NCI-H2196 treated with DMSO at 0.1 percent for 48 hours (cell line): ENCODE results near the gene ZNF23.

Source experiments
- DNase-seq: peaks from one replicate; lab custom pipeline; 2025; ENCODE audit not compliant: unreplicated experiment; lab: John Stamatoyannopoulos, UW

ZNF23 gene

GRCh38 chr16:71472051-71472450, 10.0 kb upstream of the ZNF23 start:
- no peak for DNase-seq

DNA sequence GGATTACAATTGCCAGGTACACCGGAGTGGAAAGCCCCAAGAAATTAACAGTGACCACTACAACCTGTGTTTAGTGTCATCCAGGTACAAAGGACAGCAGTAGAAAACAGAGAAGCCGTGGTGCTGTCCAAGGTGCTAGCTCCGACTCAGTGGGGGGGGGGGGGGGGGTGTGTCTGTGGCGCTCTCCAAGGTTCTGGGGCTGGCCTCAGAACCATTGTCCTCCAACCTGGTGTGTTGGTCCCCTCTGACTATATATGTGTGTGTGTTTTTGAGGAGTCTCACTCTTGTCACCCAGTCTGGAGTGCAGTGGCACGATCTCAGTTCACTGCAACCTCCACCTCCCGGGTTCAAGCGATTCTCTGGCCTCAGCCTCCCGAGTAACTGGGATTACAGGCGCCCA, 5.8 kb upstream of the ZNF23 start:
- DNase-seq, result no peak

DNA sequence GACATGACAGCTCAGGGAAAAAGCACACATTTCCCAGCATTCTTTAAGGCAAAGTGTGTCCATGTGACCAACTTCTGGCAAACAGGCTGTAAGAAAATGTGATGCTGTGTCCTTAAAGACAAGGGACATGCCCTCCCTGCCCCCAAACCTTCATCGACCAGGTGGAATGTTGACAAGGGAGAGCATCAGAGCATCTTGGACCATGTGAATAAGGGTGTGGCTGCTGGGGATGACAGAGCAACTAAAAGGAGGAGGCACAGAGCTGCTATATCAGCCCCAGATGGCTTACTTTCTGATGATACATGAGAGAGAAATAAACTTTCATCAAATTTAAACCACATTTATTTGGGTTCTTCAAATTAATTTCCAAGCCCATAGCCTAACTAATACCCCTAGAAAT, 2.2 kb upstream of the ZNF23 start:
- no peak for DNase-seq

GRCh38 chr16:71460941-71461340, 1.1 kb downstream of the ZNF23 start:
- no peak for DNase-seq

DNA sequence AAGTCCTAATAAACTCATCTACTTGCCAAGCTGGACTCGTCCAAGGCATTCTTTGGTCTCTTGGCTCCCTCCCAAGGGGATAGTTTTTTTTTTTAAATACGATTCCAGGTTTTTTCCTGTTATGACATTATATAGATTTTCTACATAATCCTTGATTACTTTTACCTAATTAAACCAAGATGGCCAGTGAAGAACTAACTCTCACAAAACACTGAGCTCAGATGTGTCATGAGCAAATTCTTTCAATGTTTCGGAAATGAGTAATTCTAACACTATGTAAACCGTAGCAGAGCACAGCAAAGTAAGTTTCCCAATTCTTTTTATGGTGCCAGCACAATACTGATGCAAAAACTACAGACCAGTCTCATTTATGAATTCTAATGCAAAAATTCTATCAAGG, 1.8 kb downstream of the ZNF23 start:
- no peak for DNase-seq

GRCh38 chr16:71459510-71459909, 2.5 kb downstream of the ZNF23 start:
- no peak for DNase-seq

GRCh38 chr16:71456801-71457200, 5.2 kb downstream of the ZNF23 start:
- no peak for DNase-seq

DNA sequence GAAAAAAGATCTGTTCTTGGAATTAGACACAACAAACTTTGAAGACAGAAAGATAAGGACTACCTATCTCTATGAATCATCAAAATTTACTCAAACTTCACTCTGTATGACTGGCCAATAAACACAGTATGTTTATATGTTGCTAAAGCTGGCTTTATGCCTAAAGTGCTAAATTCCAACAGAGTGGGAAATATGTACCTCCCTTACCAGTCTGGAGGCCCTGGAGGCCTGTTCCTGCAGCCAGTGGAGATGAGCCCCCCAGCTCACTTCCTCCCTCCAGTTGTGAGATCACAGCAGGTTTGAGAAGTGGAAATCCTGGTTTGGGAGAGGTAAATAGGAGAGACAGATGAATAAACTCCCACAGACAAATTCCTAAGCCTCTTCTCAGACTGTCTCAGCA, 9.0 kb downstream of the ZNF23 start:
- DNase-seq, result no peak

- no peak for DNase-seq
Observed at GRCh38 chr16:71449020-71449419, 13.0 kb downstream of the ZNF23 start.

DNA sequence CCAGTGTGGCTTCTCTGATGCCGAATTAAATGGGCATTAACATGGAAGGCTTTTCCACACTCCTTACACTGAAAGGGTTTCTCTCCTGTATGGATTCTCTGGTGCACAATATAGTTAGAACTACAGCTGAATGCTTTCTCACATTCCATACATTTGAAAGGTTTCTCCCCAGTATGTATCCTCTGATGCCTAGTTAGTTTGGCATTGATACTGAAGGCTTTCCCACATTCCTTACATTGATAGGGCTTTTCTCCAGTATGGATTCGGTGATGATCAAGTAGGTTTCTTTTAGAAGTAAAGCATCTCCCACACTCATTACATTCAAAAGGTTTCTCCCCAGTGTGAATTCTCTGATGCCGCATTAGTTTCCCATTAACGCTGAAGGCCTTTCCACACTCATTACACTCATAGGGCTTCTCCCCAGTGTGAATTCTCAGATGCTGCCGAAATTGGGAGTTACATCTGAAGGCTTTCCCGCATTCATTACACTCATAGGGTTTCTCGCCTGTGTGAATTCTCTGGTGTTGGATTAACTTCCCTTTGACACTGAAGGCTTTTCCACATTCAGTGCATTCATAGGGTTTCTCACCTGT, 13.7 kb downstream of the ZNF23 start:
- DNase-seq, result no peak

DNA sequence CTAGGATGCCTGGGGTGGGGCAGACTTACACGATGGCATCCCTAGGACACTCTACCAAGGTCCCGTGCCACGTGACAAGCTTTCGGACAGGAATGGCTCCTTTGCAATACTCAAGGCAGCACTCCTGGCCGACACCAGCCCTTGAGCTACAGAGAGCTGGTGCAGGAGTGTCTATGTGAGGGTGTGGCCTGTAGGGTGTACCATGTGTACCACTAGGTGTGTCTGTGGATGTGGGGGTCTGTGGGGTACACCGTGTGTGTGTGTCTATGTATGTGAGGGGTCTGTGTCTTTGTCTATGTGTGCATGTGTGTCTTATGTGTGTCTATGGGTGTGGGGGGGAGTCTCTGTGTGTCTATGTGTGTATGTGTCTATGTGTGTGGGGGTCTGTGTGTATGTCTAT, 18.3 kb downstream of the ZNF23 start:
- no peak for DNase-seq

DNA sequence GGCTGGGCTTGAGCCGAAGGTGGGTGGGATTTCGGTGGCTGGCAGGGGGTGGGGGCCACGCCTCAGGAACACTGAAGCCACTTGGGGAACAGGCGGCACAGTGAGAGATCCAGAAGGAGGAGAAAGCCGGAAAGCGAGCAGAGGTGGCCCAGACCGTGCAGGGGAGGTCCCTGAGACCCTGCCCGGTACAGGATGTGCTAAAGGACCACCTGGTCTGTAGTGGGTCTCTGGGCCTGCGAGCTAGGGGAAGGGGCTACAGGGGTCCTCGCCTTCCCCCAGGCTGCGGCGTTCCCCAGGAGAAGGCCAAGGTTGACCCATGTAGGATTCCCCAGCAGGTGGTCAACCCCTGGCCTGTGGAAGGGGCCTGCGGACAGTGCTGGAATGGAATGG, 20.0 kb downstream of the ZNF23 start, which contains the start of gene TLE7:
Gene TLE7, minus strand, starts transcription at position 4 of the 390 bp plus-strand sequence. CDS start 8,730 bp downstream, outside the sequence.
- DNase-seq, result no peak

GRCh38 chr16:71441348-71442050, 20.5 kb downstream of the ZNF23 start:
- DNase-seq, result no peak

DNA sequence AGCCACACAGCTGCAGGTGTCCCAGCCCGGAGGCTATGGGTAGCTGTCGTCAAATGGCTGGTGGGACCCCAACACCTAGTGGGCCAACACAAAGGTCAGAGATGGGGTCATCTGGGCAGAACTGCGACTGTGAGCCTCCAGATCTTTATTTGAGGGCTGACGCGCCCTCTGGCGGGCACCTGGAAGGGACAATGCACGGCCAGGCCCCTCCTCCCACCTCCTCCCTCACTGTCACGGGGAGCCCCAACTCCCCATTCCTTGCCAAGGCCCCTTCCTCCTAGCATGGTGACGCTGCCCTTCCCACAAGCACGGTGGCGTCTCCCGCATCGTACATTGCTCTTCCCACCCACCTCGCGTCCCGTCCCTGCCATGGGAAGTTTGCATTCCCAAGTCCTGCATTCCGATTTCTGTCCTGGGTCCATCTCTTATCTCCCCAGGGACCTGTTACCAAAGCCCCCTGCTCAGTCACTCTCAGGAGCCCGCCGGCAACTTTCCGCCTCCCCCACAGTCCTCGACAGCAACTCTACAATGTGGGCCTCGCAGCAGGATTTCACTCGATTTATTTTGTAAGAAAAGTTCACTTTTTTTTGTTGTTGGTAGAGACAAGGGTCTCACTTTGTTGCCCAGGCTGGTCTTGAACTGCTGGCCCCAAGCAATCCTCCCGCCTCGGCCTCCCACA, 21.2 kb downstream of the ZNF23 start:
- DNase-seq, result no peak

DNA sequence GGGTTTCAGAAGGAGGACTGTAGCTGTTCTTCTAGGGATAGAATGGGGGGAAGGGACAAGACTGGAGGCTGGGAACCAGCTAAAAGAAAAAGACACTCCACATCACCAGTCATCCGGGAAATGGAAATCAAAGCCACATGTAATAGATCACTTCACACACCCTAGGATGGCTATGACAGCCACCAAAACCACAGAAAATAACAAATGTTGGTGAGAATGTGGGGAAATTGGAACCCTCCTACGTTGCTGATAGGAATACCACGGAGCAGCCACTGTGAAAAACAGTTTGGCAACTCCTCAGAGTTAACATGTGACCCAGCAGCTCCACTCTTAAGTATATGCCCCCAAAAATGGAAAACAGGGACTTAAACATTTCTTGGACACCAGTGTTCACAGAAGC, 22.5 kb downstream of the ZNF23 start:
- no peak for DNase-seq

DNA sequence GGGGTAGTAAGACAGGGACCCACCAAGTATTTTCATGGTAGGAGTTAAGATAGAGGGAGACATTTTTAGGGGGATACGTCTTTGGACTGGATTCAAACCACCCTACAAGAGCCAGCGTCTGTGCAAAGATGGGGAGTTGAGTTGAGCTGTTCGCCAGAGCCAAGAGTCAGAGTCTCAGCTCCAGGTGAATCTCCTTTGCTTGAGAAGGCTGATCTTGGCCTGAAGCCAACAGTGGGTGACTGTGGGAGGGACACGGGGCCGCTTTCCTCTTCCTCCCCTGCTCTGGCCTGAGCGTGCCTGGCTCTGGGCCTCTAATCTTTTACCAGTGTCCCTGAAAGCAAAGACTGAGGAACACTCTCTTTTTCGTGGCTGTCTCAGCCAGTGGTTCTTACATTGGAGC, 25.6 kb downstream of the ZNF23 start:
- no peak for DNase-seq

- DNase-seq, result no peak
Observed at GRCh38 chr16:71432906-71433305, 29.1 kb downstream of the ZNF23 start.

DNA sequence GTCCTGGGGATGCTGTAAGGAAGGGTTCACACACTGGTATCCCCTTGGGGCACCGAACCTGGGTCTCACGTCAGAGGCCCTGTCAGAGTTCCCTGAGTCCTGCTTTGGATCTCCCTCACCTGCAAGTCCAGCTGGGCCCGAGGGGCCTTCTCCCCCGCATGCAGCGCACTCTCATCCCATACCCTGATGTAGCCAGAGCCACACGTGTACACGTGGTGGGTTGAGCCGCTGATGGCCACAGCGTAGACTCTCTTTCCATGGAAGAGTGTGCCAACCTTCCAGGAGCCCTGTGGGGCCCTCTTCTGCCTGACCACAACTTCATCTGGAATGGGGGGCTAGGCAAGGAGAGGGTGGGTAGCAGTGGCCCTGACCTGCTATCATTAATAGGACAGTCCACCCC, 30.1 kb downstream of the ZNF23 start:
- no peak for DNase-seq

DNA sequence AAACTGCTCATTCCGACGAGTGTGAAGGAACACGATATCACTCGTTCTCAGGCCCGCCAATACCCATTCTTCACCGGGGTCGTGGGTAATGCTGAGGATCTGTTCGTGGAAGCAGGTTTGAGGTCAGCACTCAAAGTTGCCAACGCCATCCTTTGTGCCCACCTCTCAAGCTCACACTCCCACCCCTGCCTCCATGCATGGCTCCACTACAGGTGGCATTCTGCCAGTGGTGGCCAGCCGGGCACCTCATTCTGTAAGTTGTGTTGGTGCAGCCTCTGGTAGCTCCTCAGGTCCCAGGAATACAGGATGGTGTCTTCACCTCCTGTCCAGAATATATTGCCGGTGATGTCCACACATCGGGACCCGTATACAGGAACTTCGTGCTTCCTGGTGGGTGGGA, 30.9 kb downstream of the ZNF23 start:
- DNase-seq, result no peak

GRCh38 chr16:71430744-71431143, 31.3 kb downstream of the ZNF23 start:
- DNase-seq, result no peak

DNA sequence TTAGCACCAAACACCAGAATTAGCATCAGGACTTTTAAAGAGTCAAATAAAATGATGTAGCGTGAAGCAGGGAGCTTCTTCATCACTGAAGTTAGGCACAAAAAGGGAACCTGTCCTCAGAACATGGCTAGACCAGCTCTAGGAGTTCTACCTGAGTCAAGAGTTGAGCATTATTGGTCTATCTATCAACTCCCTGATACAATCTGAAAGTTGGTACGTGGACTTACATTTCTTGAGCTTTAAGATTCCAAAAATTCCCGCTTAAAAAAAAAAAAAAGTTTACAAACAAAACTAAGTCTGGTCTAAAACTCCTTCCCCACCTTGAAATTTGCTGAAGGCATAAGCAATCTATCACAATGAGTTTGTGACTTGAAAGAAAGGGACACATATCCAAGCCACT, 32.5 kb downstream of the ZNF23 start:
- no peak for DNase-seq

DNA sequence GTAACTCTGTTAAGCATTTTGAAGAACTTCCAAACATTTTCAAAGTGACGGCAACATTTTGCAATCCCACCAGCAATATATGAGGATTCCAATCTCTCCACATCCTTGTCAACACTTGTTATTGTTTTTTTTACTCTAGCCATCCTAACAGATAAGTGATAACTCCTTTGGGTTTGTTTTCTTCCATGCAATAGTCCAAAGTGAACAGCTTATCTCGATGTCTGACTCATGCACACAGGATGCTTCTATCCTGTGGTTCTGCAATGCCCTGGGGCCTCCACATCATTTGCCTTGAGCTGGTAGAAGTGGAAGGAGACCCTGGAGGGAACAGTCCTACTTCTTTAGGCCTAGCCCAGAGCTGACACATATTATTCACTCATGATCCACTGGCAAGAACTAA, 33.2 kb downstream of the ZNF23 start:
- DNase-seq, result no peak
